Brain microvascular endothelial cell (primary cell): ENCODE measurements around the gene SMU1.

Experiments
- DNase-seq: peaks from one replicate; pipeline ENCODE4 v3.0.0-alpha.2; 2020
- H3K27ac ChIP-seq: fragments of 250-450 bp; sonication (Bioruptor Pico); 2 replicates; pipeline ENCODE4 v1.5.1; 2020; ENCODE audit warnings: mild to moderate bottlenecking, moderate library complexity
- H3K27me3 ChIP-seq: fragments of 250-450 bp; sonication (Bioruptor Pico); replicated peaks from 2 replicates; pipeline ENCODE4 v1.5.1; 2020; ENCODE audit warnings: mild to moderate bottlenecking
- H3K36me3 ChIP-seq: fragments of 250-450 bp; sonication (Bioruptor Pico); replicated peaks from 2 replicates; pipeline ENCODE4 v1.5.1; 2020; ENCODE audit warnings: mild to moderate bottlenecking
- H3K4me3 ChIP-seq: 2 replicates; pipeline ENCODE4 v1.5.1; 2011; ENCODE audit warnings: low read depth, mild to moderate bottlenecking, control low read depth, low read length, moderate library complexity
- in situ Hi-C: cut with HindIII; loops from 2 replicates; pipeline ENCODE4 v1.10.0; 2017; ENCODE audit warnings: low sequenced_read_pairs, low pct_ligation_motif_present
- TF ChIP-seq, protein P1 (sequence below): IDR thresholded peaks from 2 replicates; pipeline ENCODE4 v1.5.1; 2011; ENCODE audit warnings: low read depth, mild to moderate bottlenecking, moderate library complexity, low read length, control low read depth, inconsistent platforms; ENCODE audit errors: missing control alignments

The SMU1 gene

DNA sequence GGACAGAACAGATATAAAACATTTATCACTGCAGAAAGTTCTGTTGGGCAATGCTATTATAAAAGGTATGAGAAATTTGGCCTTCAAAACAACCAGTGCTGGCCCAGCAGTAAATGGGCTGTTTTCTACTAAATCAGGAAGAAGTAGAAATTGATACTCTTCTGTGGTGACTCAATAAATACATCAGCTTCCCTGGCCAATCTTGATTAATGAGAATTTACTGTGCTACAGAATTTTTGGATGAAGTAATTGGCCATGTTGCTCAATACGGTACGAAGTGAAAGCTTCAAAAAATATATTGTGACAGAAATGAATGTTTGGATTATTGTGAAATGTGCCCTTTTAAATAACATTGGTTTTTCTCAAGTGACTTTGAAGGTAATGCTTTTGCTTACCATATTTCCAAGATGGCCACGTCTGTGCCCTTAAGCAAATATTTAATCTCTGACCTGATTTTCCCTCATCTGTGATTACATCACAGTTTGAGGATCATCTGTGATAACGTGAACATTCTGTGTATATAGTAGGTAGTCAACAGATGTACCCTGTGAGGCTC, 47.2 kb downstream of the SMU1 start:
- TF ChIP-seq, protein P1, sequence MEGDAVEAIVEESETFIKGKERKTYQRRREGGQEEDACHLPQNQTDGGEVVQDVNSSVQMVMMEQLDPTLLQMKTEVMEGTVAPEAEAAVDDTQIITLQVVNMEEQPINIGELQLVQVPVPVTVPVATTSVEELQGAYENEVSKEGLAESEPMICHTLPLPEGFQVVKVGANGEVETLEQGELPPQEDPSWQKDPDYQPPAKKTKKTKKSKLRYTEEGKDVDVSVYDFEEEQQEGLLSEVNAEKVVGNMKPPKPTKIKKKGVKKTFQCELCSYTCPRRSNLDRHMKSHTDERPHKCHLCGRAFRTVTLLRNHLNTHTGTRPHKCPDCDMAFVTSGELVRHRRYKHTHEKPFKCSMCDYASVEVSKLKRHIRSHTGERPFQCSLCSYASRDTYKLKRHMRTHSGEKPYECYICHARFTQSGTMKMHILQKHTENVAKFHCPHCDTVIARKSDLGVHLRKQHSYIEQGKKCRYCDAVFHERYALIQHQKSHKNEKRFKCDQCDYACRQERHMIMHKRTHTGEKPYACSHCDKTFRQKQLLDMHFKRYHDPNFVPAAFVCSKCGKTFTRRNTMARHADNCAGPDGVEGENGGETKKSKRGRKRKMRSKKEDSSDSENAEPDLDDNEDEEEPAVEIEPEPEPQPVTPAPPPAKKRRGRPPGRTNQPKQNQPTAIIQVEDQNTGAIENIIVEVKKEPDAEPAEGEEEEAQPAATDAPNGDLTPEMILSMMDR = no peak
- H3K27ac ChIP-seq = no peak overlapping the region
- DNase-seq = no peak
- no peaks in the 10 kb centered on the region for H3K27me3 ChIP-seq
- H3K4me3 ChIP-seq = no peak overlapping the region
- H3K36me3 ChIP-seq = peaks cover 52% of the 10 kb centered on the region
- in situ Hi-C loops = no loop called here

DNA sequence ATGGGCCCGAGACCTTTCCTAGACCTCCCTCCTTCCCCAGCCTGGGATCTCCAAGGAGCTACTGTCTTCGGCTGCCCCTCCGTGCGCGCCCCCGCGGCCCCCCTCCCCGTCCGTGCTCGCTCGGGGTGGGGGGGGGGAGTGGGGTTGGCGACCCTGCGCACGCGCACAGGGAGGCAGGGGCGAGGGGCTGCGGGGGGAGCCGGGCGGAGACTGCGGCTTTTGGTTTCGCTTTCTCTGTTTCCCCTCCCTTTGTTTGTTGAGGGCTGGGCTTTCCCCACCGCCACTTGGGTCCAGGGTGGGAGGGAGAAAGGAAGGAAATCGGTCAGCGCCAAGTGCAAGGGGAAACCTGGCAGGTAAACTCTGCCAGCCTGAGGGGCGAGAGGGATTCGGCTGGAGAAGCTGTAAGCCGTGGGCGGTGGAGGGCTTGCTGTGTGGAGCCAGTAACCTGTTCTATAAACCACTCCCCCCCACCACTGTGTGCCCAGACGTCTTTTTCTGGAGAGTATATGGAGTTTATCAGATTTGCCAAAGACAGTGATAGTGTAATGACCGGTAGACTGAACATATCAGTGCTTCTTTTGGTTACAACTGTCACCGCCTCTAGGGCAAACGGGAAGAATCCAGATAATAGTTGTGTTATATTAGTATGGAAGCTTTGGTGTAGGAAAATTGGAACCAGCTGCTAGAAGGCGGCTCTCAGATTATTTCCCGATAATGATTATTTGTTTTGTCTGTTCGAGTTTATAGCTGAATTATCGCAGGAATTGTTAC, 50.7 kb downstream of the SMU1 start:
- peak; percentile 24 for DNase-seq
- Histone ChIP-seq H3K4me3 (peak overlapping the region; percentile 99), H3K27me3 (no peaks in the 10 kb centered on the region), H3K27ac (peak overlapping the region; percentile 90), H3K36me3 (peaks cover 28% of the 10 kb centered on the region)
- TF ChIP-seq, protein P1 = no peak
- in situ Hi-C loops = no loop called here

DNA sequence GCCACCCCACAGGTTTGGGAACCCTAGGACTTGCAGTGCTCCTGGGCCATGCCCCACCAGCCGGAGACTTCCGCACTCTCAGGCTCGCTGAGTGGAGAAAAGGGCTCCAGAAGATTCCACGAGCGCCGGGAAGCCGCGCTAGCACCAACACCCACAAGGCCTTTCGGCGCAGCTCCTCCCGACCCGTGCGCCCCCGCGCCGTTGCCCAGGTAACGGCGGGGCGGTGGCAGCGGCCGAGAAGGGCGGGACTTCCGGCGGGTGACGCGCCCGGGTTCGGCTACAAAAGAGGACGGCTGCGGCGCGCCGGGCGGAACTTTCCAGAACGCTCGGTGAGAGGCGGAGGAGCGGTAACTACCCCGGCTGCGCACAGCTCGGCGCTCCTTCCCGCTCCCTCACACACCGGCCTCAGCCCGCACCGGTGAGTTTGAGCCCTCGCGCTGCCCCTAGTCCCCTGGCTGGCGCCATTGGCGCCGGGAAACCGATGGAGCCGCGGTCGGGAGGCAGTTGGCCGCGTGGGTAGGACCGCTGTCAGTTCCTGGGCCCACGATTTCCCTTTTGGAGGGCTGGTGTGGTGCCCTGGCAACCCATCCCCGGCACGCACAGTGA, 51.4 kb downstream of the SMU1 start, which contains the start of gene DNAJA1:
Gene DNAJA1 (plus strand): TSS at position 308 of the 606 bp plus-strand sequence. CDS start 1,212 bp downstream, outside the sequence.
- peak within 1 kb of the TSS; percentile 99 for H3K4me3 ChIP-seq
- H3K27me3 ChIP-seq = no peaks in the 10 kb centered on the region
- TF ChIP-seq, protein P1 = no peak
- H3K36me3 ChIP-seq = peaks cover 23% of the 10 kb centered on the region
- DNase-seq = peak; percentile 84
- H3K27ac ChIP-seq = peak within 1 kb of the TSS; percentile 90
- in situ Hi-C loops = no loop called here

DNA sequence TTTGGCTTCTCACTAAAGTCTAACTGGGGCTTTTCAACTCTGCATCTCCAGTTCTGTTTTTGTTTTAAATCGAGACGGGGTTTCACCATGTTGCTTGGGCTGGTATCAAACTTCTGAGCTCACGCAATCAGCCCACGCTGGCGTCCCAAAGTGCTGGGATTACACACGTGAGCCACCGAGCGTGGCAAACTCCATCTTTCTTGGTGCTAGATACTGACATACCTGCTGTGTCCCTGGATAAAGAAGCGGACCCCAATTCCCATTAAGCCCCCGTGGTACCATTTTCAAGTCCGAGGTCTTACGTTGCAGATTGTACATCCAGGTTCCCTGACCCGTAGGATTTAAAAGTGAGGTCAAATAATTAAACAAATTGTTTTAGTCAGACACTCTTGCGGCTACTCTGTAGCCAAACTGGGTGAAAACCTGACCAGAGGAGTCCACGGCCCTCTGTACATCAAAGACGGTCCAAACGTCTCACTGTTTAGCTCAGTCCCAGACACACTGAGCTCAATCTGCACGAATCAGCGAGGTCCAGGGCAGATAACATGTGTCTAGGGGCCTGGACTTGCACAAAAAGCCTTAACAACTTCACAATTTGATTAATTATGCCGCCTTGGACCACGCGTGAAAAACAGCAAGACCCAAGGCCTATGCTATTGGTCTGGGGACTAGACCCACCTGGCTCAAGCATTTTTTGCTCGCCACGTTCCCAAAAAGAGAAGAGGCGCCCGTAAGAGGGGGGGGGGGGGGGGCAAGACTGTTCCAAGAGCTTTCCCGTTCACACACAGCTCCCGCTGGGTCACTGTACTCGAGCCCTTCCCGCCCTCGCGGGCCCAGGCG, 52.1 kb downstream of the SMU1 start:
- in situ Hi-C loops = no loop called here
- Histone ChIP-seq H3K27ac (peak overlapping the region; percentile 90), H3K36me3 (peaks cover 16% of the 10 kb centered on the region), H3K27me3 (no peaks in the 10 kb centered on the region), H3K4me3 (peak overlapping the region; percentile 99)
- DNase-seq = peak; percentile 20
- TF ChIP-seq, protein P1 = no peak

DNA sequence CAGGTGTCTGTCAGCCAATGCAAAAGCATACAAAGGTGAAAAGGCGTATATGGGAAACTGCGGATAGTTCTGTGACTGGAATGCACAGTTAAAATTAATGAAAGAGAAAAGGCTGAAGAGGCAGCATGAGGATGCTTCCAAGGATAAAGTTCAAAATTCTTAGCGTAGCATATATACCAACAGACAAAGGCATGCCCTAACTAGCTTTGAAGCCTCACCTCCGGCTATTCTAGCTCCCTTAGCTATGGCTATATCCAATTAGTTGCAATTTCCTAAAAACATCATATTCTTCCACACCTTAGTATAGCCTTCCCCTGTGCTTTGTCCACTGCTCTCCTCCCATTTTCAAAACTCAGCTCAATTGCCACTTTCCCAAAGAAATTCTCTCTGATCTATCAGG, 52.8 kb downstream of the SMU1 start:
- Histone ChIP-seq H3K4me3 (peak overlapping the region; percentile 99), H3K36me3 (peaks cover 10% of the 10 kb centered on the region), H3K27me3 (no peaks in the 10 kb centered on the region), H3K27ac (no peak overlapping the region)
- DNase-seq = no peak
- TF ChIP-seq, protein P1 = no peak
- in situ Hi-C loops = no loop called here
